DND-41 (cell line): Measurements from ENCODE around the gene ANKS1A.

Source experiments
- CTCF ChIP-seq: IDR thresholded peaks from 2 replicates; pipeline ENCODE4 v1.5.1; 2012; ENCODE audit warnings: borderline replicate concordance, low read length, moderate library complexity, mild to moderate bottlenecking; ENCODE audit not compliant: poor library complexity, severe bottlenecking; ENCODE audit errors: extremely low read depth
- EZH2 ChIP-seq: IDR thresholded peaks from 3 replicates; pipeline ENCODE4 v1.6.1; 2012; ENCODE audit warnings: borderline replicate concordance, low read depth, mild to moderate bottlenecking, moderate library complexity, low read length, inconsistent platforms; ENCODE audit not compliant: severe bottlenecking

- no peak for TF ChIP-seq CTCF
- TF ChIP-seq EZH2, result no peak
These were observed 204.0 kb downstream of the ANKS1A start for GRCh38 chr6:35093118-35093445.
